GM10266 (cell line): Measurements from ENCODE around the gene CANT1.
"Not testable (repeated sequence)": the region's sequence is repeated elsewhere in the genome, so short reads cannot be mapped to it uniquely, and the experiment has no call there.

ENCODE experiments used
- DNase-seq: peaks from one replicate; pipeline ENCODE4 v3.0.0; 2012; ENCODE audit errors: extremely low spot score
- CTCF ChIP-seq: IDR thresholded peaks from 2 replicates; pipeline ENCODE4 v1.5.1; 2012; ENCODE audit warnings: mild to moderate bottlenecking, low read depth; ENCODE audit not compliant: control insufficient read depth, insufficient read depth; ENCODE audit errors: missing control alignments

CANT1 gene

DNA sequence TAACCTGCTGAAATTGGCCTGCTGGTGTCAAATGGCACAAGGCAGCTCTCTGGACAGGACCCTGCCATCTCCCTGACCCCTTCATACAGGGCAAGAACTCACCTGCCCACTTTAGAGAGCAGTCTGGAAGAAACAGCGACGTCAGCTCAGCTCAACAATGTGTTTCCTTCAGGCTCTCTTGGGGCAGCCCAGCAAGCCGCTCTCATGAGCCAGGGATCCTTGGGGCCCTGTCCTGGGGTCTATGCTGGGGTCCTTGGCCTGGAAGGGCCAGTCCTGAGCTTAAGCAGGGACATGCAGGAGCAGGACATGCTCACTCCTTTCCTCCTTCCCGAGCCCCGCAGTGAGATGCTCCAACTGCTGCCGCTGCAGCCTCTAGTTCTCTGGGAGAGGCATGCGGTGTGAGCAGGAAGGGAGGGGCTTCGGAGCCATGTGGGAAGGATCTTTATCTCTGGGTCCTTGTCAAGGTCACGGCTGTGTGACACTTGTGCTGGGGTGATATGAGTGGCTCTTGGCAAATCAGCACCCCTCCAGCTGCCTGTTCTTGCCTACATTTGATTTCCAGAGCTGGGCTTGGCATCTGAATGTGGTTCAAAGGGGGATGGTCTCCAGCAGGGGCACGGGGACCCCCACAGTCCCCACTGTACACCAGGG lies 17.8 kb upstream of the CANT1 start:
- no peak for TF ChIP-seq CTCF
- no peak for DNase-seq

GRCh38 chr17:79026376-79027273 lies 17.1 kb upstream of the CANT1 start:
- DNase-seq: no peak

DNA sequence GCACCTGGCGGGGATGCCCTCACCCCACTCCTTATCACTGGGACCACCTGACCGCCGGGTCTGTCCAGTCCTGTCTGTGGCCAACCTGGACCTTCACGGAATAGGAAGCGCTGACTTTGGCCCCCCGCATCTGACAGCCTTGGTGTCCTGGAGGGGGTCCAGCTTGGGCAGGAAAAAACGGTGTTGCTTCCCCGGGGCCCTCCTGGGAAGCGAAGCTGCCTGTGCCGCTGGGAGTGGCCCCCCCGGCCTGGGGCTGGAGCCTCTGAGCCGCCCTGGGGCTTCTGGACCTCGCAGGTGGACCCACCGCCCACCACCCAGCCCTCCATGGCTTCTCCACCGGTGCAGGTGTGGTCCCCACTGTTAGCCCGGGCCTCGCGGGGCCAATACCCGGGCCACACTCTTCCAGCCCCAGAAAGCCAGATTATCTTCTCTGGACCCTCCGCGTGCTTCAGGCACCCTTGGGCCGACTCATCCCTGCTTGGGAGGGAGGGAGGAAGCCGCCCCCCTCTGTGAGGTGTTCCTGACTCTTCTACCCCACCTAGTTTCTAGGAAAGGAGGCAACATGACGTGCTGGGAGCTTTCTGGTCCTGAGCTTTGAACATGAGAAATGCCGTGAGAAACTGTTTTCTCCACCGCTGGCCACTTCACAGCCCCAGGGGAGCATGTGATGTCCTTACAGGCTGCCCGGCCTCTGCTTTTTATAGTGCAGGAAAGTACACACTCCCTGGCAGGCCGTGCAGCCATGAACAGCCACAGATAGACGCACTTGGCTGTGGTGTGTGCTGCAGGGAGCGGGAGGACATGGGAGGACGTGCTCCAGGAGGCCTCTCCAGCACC lies 15.6 kb upstream of the CANT1 start:
- no peak for TF ChIP-seq CTCF
- DNase-seq: no peak

More at GRCh38 chr17:79026376-79027273, 17.1 kb upstream of the CANT1 start:
- no peak for TF ChIP-seq CTCF

- DNase-seq: peak; percentile 61
- no peak for TF ChIP-seq CTCF
Observed at GRCh38 chr17:79023886-79024771, 14.6 kb upstream of the CANT1 start, which contains the start of gene C1QTNF1. C1QTNF1 (plus strand) TSS chr17:79024169; CDS start chr17:79043969, 19,800 bp downstream.

- TF ChIP-seq CTCF: no peak
- DNase-seq: no peak
Observed at GRCh38 chr17:79023180-79023705, 13.7 kb upstream of the CANT1 start.

DNA sequence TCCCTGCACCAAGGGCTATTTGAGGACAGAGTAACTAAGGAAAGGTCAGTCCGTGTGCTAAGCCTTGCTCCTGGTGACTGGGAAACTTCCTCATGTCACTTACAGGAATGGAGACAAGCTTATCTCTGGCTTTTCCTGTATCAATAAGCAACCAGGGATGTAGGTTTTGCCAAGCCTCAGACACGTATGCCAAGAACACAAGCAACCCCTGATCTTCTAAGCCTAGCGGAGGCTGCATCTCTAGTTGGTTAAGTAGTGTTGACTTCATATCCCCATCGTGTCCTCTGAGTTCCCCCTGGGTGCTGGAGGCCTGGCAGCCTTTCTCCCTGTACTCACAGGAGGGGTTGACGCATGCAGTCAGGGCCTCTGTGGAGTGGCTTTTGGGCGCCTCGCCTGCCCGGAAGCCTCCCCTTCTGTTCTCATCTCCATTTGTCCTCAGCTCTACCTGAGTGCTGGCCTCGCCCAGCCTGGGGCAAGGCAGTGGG lies 13.0 kb upstream of the CANT1 start:
- no peak for DNase-seq
- TF ChIP-seq CTCF: no peak

DNA sequence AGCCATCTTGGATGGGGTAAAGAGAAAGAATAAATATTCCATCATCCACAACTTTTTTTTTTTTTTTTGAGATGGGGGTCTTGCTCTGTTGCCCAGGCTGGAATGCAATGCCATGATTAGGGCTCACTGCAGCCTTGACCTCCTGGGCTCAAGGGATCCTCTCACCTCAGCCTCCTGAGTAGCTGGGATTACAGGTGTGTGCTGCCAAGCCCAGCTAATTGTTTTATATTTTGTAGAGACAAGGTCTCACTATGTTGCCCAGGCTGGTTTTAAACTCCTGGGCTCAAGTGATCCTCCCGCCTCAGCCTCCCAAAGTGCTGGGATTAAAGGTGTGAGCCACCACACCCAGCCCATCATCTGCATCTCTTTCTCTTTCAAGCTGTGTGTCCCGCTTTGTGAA lies 12.4 kb upstream of the CANT1 start:
- DNase-seq: not testable (repeated sequence)
